ENCODE measurements around the gene CORO2B. TPM values are rescaled to one million over a fixed set of nuclear protein-coding genes. Genes with fewer than 3 reads are reported as not detected.

The CORO2B gene
- 0.77 and 2.9 TPM in 2 replicates for total RNA-seq

GRCh38 chr15:68578980-68579935 lies at the start of gene CORO2B:
TSS of gene CORO2B (plus strand) at chr15:68578993. CDS start at chr15:68579263, 270 bp downstream.
- DNase-seq (ENCODE audit: low read depth in 2 of 2), result peak in 1 of 2 donors; percentile 16

- no peak for DNase-seq (ENCODE audit: low read depth in 2 of 2)
Measured at GRCh38 chr15:68531387-68532179, 47.2 kb upstream of the CORO2B start.

DNA sequence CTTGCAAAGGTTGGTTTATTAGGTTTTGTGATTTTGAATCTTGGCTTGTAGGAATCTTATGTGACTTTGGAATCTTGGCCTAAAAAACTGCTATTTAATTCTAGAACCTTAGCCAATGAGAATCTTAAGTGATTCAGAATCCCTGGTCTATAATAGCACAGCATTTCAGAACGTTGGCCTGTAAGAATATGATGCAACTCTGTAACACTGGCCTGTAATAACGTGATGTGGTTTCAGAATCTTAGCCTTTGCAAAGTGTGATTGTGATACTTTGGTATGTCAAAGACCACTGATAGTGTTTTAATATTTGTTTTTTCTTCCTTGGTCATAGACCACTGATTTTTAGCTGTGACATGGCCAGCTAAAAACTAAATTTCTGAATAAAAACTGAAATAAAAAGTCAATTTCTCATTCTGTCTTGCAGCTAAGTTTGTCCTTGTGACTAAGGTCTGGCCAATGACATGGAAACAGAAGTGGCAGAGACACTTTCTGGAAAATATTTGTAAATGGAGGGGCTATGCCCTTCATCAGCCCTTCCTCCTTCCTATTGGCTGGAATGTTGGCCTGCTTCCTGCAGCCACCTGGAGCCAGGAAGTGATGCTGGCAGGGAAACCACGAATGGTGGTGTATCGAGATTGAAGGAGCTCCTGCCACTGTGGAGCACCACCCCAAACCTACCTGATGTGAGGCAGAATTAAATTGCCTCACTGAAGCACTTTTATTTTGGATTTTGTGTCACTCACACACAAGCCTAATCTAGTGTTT lies 42.3 kb upstream of the CORO2B start:
- DNase-seq (ENCODE audit: low read depth in 2 of 2), result no peak

GRCh38 chr15:68537097-68537496 lies 41.7 kb upstream of the CORO2B start:
- no peak for DNase-seq (ENCODE audit: low read depth in 2 of 2)

DNA sequence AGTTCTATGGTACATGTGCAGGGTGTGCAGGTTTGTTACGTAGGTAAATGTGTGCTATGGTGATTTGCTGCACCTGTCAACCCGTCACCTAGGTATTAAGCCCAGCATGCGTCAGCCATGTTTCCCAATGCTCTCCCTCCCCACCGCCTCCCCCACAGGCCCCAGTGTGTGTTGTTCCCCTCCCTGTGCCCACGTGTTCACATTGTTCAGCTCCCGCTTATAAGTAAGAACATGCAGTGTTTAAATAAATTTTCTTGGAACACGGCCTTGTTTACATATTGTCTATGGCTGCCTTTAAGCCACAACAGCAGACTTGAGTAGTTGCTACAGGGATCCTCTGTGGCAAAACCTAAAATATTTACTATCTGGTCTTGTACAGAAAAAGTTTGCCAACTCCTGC lies 41.3 kb upstream of the CORO2B start:
- DNase-seq (ENCODE audit: low read depth in 2 of 2), result no peak

GRCh38 chr15:68538311-68538710 lies 40.5 kb upstream of the CORO2B start:
- DNase-seq (ENCODE audit: low read depth in 2 of 2), result no peak

DNA sequence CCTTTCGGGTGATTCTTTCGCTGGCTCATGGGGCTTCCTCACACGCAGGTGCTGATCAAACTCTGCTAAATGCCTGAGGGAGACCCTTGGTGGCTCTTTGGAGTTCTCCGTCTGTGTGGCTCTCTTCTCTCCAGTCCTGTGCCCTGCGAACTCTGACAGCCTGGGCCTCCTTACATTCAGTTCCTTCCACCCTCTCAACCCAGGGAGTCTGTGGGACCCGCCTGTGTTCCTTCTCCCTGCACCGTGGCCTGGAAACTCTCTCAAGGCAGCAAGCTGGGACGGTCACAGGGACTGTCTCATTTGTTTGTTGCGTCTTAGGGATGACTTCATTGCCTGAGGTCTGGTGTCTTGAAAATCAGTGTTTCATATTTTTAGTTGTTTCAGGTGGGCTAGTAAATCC lies 37.0 kb upstream of the CORO2B start:
- DNase-seq (ENCODE audit: low read depth in 2 of 2), result no peak

DNA sequence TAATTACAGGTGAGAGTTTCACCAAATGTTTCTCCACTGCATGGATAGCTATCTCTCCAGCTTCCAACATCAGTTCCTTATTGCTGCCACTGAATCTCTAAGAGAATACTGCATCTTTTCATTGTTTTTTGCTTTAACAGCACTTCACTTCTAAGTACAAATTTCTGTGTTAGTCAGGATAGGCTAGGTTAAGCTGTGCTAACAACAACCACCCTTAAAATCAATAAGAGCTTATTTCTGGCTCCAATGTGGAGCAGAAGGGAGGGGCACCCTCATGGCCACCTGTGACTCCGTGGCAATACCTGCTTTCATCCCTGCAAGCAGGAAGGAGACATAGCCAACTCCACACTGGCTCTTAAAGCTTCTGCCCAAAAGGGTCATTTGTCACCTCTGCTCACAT lies 36.4 kb upstream of the CORO2B start:
- DNase-seq (ENCODE audit: low read depth in 2 of 2), result no peak

DNA sequence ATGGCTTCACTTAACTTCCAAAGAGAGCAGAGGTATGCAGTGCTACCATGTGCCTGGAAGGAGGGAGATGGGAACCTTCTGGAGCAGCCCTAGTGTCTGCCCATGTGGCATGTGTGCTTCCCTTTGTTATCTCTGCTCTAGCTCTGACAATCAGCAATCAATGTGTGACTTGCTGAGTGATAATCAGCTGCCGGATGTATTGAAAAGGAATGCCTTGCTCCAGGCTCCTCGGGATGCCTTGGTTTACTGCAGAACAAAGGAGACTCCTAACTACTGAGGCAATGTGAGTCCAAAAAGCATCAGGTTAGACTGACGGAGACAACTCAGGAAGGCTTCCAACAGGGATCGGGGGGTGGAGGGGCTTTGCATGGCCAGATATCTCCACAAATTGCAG lies 36.0 kb upstream of the CORO2B start:
- peak in 1 of 2 donors; percentile 35 for DNase-seq (ENCODE audit: low read depth in 2 of 2)

- DNase-seq (ENCODE audit: low read depth in 2 of 2), result peak; percentile 90 to 95
Measured at GRCh38 chr15:68543165-68544008, 35.4 kb upstream of the CORO2B start.

DNA sequence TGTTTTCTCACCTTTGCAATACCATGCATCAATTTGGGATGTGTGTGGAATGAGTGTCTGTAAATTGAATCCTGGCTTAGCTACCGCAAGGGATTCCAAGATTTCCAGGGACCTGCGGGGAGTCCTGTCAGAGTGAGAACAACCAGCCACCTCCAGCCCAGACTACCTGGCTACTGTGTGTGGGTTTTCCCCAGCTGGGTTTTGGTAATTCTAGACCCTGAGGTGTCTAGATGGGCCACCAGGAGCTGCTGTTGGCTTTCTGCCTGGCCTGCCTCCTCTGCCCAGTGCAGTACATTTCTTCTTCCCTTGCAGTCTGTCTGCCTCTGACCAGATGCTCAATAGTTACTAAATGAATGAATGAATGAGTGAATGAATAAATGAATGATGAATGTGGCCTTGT lies 32.5 kb upstream of the CORO2B start:
- DNase-seq (ENCODE audit: low read depth in 2 of 2), result no peak

GRCh38 chr15:68548364-68548763 lies 30.4 kb upstream of the CORO2B start:
- DNase-seq (ENCODE audit: low read depth in 2 of 2), result no peak

- no peak for DNase-seq (ENCODE audit: low read depth in 2 of 2)
Measured at GRCh38 chr15:68550004-68550403, 28.8 kb upstream of the CORO2B start.

DNA sequence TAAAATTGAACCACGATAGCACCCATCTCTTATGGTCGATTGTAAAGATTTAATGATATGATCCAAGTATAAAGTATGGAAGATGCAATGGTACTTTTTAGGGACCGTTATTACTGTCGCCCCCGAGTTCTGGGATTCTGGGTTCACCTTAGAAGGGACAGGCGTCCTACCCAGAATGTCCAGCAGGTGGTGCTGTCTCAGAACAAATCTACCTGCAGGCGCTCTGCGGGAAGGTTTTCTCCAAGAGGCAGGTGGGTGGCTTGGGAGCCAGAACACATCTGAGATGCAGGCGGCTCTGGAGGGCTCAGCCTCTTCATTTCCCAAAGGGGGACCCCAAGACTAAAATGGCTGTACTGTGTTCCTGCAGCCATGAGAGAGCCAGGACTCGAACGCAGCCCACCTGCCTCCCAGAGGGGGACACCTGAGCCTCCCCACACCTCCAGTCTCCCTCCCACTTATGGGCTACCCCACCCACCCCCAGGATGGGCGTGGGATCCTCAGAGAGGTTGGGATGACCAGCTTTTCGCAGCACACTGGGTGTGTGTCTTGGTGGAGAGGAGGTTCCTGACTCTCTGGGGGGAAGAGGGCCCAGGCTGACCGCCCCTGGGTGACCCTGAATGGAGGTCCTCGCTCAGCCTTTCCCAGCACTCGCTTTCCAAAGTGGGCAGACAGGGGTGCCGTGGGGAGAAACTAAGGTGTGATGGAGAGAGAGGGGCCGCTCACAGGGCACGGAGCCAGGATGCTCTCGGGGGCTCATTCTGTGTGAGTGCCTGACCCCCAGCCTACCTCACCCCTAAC lies 28.1 kb upstream of the CORO2B start:
- peak; percentile 29 to 58 for DNase-seq (ENCODE audit: low read depth in 2 of 2)

- no peak for DNase-seq (ENCODE audit: low read depth in 2 of 2)
Measured at GRCh38 chr15:68551296-68551635, 27.5 kb upstream of the CORO2B start.

GRCh38 chr15:68552344-68552743 lies 26.4 kb upstream of the CORO2B start:
- no peak for DNase-seq (ENCODE audit: low read depth in 2 of 2)

GRCh38 chr15:68552773-68553172 lies 26.0 kb upstream of the CORO2B start:
- peak; percentile 46 to 66 for DNase-seq (ENCODE audit: low read depth in 2 of 2)

DNA sequence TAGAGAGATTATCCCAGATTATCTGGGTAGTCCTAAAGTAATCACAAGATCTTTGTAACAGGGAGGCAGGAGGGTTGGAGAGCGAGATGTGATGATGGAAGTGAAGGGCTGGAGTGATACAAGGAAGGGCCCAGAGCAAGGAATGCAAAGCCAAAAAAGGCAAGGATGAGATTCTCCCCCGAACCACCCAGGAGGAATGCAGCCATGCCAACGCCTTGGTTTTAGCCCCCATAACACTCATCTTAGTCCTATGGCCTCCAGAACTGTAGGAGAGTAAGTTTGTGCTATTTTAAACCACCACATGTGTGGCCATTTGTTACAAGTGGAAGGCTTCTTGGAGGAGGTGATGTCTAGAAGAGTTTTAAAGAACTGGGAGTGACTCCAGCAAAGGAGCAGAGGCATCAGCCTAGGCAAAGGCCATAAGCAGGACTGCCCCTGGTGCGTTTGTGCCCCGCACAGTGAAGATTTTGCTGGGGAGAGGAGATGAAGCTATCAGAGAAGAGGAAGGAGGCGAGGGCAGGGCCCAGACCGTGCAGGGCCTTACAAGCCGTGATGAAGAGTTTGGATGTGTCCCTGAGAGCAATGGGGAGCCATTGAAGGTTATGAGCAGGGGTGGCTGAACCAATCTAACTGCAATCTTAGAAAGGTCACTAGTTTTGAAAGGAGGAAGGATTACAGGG lies 25.3 kb upstream of the CORO2B start:
- no peak for DNase-seq (ENCODE audit: low read depth in 2 of 2)

DNA sequence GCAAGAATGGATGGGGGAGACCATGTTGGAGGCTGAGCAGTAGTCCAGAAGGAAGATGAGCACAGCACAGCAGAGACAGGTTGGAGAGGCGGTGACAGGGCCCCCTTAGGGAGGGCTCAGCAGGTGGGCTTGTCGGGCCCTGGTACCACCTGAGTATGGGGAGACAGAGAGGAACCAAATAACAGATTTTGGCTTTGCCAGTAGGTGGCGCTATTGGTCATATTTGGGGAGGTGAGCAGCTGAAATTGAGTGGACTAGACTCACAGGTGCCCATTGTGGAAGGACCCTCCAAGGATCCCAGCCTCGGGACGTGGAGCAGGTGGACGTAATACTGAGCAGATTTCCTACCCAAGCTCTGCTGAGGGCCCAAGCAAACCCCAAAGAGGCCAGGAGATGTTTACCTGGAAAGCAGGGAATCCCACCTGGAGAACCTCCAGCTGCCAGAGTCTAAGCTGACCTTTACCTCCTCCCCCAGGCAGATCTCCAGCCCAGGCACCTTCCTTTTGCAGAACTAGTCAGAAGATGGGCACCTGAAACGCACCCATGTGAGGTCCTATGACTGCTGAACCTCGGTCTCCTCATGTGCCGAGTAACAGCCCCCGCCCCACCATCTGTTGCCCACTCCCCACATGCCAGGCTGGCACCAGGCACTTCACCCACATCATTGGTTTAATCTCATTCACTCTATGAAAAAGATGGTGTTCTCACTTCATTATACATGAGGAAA lies 24.6 kb upstream of the CORO2B start:
- peak; percentile 52 to 63 for DNase-seq (ENCODE audit: low read depth in 2 of 2)
